Chondrocyte (in vitro differentiated cells): ENCODE data around the gene SH3PXD2A. TPM values are rescaled to one million over a fixed set of nuclear protein-coding genes. Genes with fewer than 3 reads are reported as not detected.
A peak's percentile ranks its signal among the peaks of the same experiment; 100 is the strongest.

Experiments
- DNase-seq: peaks from one replicate; pipeline ENCODE4 v3.0.0; 2021; ENCODE audit warnings: mixed read lengths, low spot score
- H3K27ac Mint-ChIP-seq: one replicate; pipeline ENCODE4 v1.8.0; 2021; ENCODE audit warnings: mild to moderate bottlenecking, moderate library complexity, mixed read lengths; ENCODE audit not compliant: unreplicated experiment
- H3K27me3 Mint-ChIP-seq: 2 replicates; pipeline ENCODE4 v1.8.0; 2021; ENCODE audit warnings: low read depth, mixed read lengths
- H3K36me3 Mint-ChIP-seq: 2 replicates; pipeline ENCODE4 v1.8.0; 2021; ENCODE audit warnings: low read depth, mixed read lengths
- H3K4me1 Mint-ChIP-seq: 2 replicates; pipeline ENCODE4 v1.8.0; 2021; ENCODE audit warnings: low read depth, mild to moderate bottlenecking, mixed read lengths
- H3K4me3 Mint-ChIP-seq: one replicate; pipeline ENCODE4 v1.8.0; 2021; ENCODE audit warnings: mild to moderate bottlenecking, moderate library complexity, mixed read lengths; ENCODE audit not compliant: unreplicated experiment
- H3K9me3 Mint-ChIP-seq: 2 replicates; pipeline ENCODE4 v1.8.0; 2021; ENCODE audit warnings: low read depth, mixed read lengths
- total RNA-seq: library from RNA; stranded (reverse); gene quantifications from 3 replicates; pipeline ENCODE4 v1.2.1, GENCODE V29; 2021
- TF ChIP-seq, protein P1 (sequence below): fragments of 200-600 bp; sonication (generic); IDR thresholded peaks from 2 replicates; pipeline ENCODE4 v1.5.0; 2021; ENCODE audit warnings: antibody characterized with exemption, mild to moderate bottlenecking, moderate library complexity

SH3PXD2A gene
- total RNA-seq, 1 donor from 2014 or later: 46.0 TPM

DNA sequence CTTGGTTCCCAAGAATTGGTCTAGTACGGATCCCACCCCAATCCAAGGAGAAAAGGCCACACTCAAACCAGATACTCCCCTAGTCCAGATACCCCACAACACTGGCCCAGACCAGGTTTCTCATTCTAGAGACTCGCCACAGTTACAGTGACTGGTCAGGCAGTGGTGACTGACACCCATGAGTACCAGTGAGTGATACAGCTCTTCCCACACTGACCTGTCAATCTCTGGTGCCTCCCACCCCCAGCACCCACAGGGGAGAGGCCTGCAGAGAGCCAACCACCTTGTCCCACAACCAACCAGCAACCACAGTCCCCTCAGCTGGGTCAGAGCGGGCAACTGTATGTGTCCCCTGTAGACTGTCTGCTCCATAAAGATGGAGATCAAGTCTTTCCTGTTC is 209.1 kb downstream of the SH3PXD2A start:
- TF ChIP-seq, protein P1, sequence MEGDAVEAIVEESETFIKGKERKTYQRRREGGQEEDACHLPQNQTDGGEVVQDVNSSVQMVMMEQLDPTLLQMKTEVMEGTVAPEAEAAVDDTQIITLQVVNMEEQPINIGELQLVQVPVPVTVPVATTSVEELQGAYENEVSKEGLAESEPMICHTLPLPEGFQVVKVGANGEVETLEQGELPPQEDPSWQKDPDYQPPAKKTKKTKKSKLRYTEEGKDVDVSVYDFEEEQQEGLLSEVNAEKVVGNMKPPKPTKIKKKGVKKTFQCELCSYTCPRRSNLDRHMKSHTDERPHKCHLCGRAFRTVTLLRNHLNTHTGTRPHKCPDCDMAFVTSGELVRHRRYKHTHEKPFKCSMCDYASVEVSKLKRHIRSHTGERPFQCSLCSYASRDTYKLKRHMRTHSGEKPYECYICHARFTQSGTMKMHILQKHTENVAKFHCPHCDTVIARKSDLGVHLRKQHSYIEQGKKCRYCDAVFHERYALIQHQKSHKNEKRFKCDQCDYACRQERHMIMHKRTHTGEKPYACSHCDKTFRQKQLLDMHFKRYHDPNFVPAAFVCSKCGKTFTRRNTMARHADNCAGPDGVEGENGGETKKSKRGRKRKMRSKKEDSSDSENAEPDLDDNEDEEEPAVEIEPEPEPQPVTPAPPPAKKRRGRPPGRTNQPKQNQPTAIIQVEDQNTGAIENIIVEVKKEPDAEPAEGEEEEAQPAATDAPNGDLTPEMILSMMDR: no peak
- H3K4me1 Mint-ChIP-seq: peaks cover 45% of the 10 kb centered on the region
- peaks cover 6% of the 10 kb centered on the region for H3K36me3 Mint-ChIP-seq
- H3K27me3 Mint-ChIP-seq: no peaks in the 10 kb centered on the region
- no peak for DNase-seq
- H3K4me3 Mint-ChIP-seq: no peak overlapping the region
- H3K27ac Mint-ChIP-seq: peak overlapping the region; percentile 12
- H3K9me3 Mint-ChIP-seq: no peaks in the 10 kb centered on the region

DNA sequence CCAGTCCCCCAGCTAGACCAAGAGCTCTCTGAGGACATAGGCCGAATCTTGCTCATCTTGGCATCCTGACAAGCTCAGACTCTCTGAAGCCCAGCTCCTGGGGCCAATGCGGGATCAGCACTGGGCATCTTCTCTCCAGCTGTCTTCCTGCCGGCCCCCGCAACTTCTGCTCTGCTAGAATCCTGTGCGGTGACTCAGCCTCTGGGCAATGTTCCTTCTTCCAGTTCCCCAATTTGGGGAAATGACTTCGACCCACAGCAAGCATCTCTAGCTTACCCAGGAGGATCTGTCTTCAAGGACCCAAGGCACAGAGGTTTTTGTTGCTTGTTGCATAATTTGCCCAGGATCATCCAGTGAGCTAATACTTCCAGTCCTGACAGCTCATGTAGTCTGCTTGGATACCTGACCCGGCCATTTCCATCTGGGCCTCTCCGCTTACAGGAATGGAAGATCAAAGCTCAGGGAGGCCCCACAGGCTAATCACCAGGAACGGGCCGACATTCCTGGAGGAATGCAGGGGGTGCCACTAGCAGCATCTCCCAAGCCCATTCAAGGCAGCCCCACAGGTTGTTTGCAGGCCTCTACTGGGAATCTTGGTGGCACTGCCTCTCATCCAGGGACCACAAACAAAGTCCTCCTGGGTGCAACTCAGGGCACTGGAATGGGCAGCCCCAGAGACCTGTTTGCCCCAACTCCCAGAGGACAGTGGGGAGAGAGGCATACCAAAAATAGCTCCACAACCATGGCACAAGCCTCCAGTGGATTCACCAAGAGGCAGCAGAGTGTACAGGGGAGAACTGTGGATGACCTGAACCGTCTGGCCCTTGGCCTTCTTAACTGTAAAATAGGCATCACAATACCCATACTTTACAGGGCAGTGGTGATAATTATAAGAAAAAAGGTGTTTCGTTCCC is 210.0 kb downstream of the SH3PXD2A start:
- H3K27ac Mint-ChIP-seq: peak overlapping the region; percentile 75
- TF ChIP-seq, protein P1: no peak
- no peak for DNase-seq
- H3K36me3 Mint-ChIP-seq: peaks cover 5% of the 10 kb centered on the region
- no peak overlapping the region for H3K4me3 Mint-ChIP-seq
- H3K9me3 Mint-ChIP-seq: no peaks in the 10 kb centered on the region
- H3K27me3 Mint-ChIP-seq: no peaks in the 10 kb centered on the region
- H3K4me1 Mint-ChIP-seq: peaks cover 54% of the 10 kb centered on the region

DNA sequence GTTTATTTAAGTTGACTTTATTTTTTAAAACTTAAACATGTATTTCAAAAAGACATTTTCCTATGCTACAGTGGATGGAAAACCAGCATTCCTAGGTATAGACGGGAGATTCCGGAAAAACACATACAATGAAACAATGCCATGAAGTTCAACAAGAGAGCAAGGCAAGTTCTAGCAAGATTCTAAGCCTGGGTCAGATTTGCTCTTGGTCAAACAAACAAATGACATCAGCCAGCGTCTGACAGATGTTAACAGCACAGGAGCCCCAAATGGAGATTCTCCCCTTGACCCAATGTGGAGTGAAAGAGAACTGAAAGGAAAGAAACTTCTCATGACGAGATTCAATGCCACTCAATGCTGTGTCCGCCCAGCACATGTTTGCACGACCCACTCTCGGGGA is 212.0 kb downstream of the SH3PXD2A start:
- H3K9me3 Mint-ChIP-seq: no peaks in the 10 kb centered on the region
- no peak for DNase-seq
- no peak overlapping the region for H3K27ac Mint-ChIP-seq
- TF ChIP-seq, protein P1: no peak
- no peaks in the 10 kb centered on the region for H3K27me3 Mint-ChIP-seq
- H3K4me1 Mint-ChIP-seq: peaks cover 53% of the 10 kb centered on the region
- no peak overlapping the region for H3K4me3 Mint-ChIP-seq
- H3K36me3 Mint-ChIP-seq: peaks cover 4% of the 10 kb centered on the region

DNA sequence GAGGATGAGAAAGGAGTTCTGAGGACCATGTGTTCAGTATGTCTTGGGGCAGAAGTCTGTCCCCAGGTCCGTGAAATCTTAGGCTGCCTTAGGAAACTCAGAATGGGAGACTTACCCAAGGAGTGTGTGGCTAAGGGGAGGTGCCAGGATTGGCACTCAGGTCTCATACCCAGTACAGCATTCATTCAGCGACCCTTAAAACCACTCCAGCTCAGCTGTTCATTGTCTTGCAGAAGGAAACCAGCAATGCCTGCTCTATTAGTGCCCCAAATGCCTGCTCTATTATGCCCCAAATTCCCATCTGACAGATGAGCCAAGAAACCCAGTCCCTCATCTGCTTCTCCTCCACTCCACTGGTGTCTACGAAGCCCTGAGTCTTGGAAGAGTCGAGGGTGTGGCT is 214.1 kb downstream of the SH3PXD2A start:
- H3K27ac Mint-ChIP-seq: peak overlapping the region; percentile 68
- TF ChIP-seq, protein P1: no peak
- H3K9me3 Mint-ChIP-seq: no peaks in the 10 kb centered on the region
- no peak overlapping the region for H3K4me3 Mint-ChIP-seq
- no peak for DNase-seq
- peaks cover 4% of the 10 kb centered on the region for H3K36me3 Mint-ChIP-seq
- H3K27me3 Mint-ChIP-seq: no peaks in the 10 kb centered on the region
- H3K4me1 Mint-ChIP-seq: peaks cover 62% of the 10 kb centered on the region

DNA sequence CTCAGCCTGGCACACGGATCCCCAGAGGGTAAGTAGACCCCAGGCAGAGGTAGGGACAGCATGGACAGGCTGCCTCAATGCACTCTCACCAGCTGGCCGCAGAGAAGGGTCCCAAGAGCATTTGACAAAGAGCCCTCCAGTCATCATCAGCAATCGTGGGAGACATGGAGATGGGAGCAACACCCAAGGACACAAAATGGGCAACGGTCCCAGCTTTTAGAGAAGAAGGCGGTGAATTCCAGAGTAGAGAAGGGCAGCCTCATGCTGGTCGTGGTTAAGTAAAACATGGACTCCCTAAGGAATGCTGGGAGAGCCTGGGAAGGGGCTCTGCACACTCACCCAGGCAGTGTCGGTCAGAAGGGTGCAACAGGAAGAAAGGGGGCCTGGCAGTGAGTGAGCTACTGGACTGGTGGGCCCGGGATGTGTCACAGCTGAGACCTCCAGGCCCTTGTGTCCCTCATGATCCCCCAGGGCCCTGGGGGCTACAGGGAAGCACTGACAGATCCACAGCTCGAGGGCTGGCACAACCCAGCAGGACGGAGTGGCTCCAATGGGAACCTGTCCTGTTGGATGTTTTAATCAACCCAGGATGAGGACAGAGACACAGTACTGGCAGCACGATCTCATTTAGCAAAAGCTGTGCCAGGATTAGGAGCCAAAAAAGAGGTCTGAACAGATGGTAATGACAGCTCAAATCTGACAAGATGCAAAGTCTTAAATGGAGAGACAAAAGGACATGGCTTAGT is 214.8 kb downstream of the SH3PXD2A start:
- Mint-ChIP-seq H3K27me3 (no peaks in the 10 kb centered on the region), H3K36me3 (peaks cover 4% of the 10 kb centered on the region), H3K27ac (peak overlapping the region; percentile 68), H3K4me3 (no peak overlapping the region), H3K9me3 (no peaks in the 10 kb centered on the region), H3K4me1 (peaks cover 56% of the 10 kb centered on the region)
- TF ChIP-seq, protein P1: no peak
- DNase-seq: no peak
